GM23338 (cell line): ENCODE results near the gene CDY2B. TPM values are rescaled to one million over a fixed set of nuclear protein-coding genes. Genes with fewer than 3 reads are reported as not detected.
"Not testable (repeated sequence)": the region's sequence is repeated elsewhere in the genome, so short reads cannot be mapped to it uniquely, and the experiment has no call there.

Experiments used
- ATAC-seq: fragments of 200-7000 bp; cut with Tn5 transposase; 3 replicates; pipeline ENCODE4 v1.9.1; 2020
- DNase-seq: peaks from one replicate; pipeline ENCODE4 v3.0.0-alpha.2; 2015; ENCODE audit warnings: low spot score
- H2AFZ ChIP-seq: fragments of 200-600 bp; sonication (generic); 2 replicates; pipeline ENCODE4 v1.8.0; 2016; ENCODE audit warnings: antibody characterized with exemption, mild to moderate bottlenecking, moderate library complexity
- H3F3A ChIP-seq: fragments of 200-600 bp; sonication (generic); replicated peaks from 2 replicates; pipeline ENCODE4 v1.8.0; 2017; ENCODE audit warnings: antibody characterized with exemption, mixed run types, low read depth
- H3K27ac ChIP-seq: fragments of 200-600 bp; sonication (generic); 2 replicates; pipeline ENCODE4 v1.6.1; 2016; ENCODE audit warnings: low read depth
- H3K27me3 ChIP-seq: fragments of 200-600 bp; sonication (generic); 2 replicates; pipeline ENCODE4 v1.8.0; 2016; ENCODE audit warnings: mild to moderate bottlenecking, mixed run types, moderate library complexity; ENCODE audit not compliant: insufficient read depth
- H3K36me3 ChIP-seq: fragments of 200-600 bp; sonication (generic); 2 replicates; pipeline ENCODE4 v1.8.0; 2016; ENCODE audit warnings: mild to moderate bottlenecking; ENCODE audit not compliant: insufficient read depth
- H3K4me1 ChIP-seq: fragments of 200-600 bp; sonication (generic); 2 replicates; pipeline ENCODE4 v1.8.0; 2016; ENCODE audit warnings: mild to moderate bottlenecking, moderate library complexity; ENCODE audit not compliant: insufficient read depth
- H3K4me2 ChIP-seq: fragments of 200-600 bp; sonication (generic); 2 replicates; pipeline ENCODE4 v1.7.1; 2017; ENCODE audit warnings: mixed run types
- H3K4me3 ChIP-seq: fragments of 200-600 bp; sonication (generic); 2 replicates; pipeline ENCODE4 v1.6.1; 2016; ENCODE audit warnings: mixed run types
- H3K79me2 ChIP-seq: fragments of 200-600 bp; sonication (generic); replicated peaks from 2 replicates; pipeline ENCODE4 v1.8.0; 2017; ENCODE audit warnings: mild to moderate bottlenecking; ENCODE audit not compliant: insufficient read depth
- H3K9me2 ChIP-seq: fragments of 200-600 bp; sonication (generic); 2 replicates; pipeline ENCODE4 v1.8.0; 2017; ENCODE audit not compliant: insufficient read depth
- H4K20me1 ChIP-seq: fragments of 200-600 bp; sonication (generic); replicated peaks from 2 replicates; pipeline ENCODE4 v1.8.0; 2017; ENCODE audit warnings: mild to moderate bottlenecking; ENCODE audit not compliant: insufficient read depth
- H3K27ac Mint-ChIP-seq: 2 replicates; pipeline ENCODE4 v1.8.0; 2020; ENCODE audit warnings: inconsistent platforms, mild to moderate bottlenecking, moderate library complexity, mixed read lengths
- H3K27me3 Mint-ChIP-seq: 3 replicates; pipeline ENCODE4 v1.8.0; 2022; ENCODE audit warnings: low read depth, mild to moderate bottlenecking, moderate library complexity, mixed read lengths, inconsistent platforms; ENCODE audit not compliant: insufficient read depth, poor library complexity
- H3K36me3 Mint-ChIP-seq: 3 replicates; pipeline ENCODE4 v1.8.0; 2021; ENCODE audit warnings: low read depth, mild to moderate bottlenecking, inconsistent platforms, moderate library complexity, mixed read lengths
- H3K4me1 Mint-ChIP-seq: 3 replicates; pipeline ENCODE4 v1.8.0; 2020; ENCODE audit warnings: mild to moderate bottlenecking, inconsistent platforms, mixed read lengths
- H3K4me3 Mint-ChIP-seq: 3 replicates; pipeline ENCODE4 v1.8.0; 2021; ENCODE audit warnings: moderate library complexity, mild to moderate bottlenecking, inconsistent platforms, mixed read lengths
- H3K9me3 Mint-ChIP-seq: 3 replicates; pipeline ENCODE4 v1.8.0; 2020; ENCODE audit warnings: moderate library complexity, mild to moderate bottlenecking, inconsistent platforms, mixed read lengths
- long read RNA-seq: library from polyadenylated mRNA; unstranded; transcript quantifications from one replicate; pipeline ENCODE4 v2.0.0, GENCODE V29; 2020; ENCODE audit not compliant: unreplicated experiment
- polyA plus RNA-seq: library from polyadenylated mRNA; unstranded; fragments of >200 nt; fragmentation: Nextera tagmentation; extraction: Ambion mirVana; gene quantifications from 2 replicates; pipeline ENCODE4 v1.2.1, GENCODE V29; 2016
- total RNA-seq: library from RNA; depleted of rRNA; stranded (reverse); fragments of >200 nt; shearing (Covaris generic); gene quantifications from 2 replicates; pipeline ENCODE4 v1.2.3, GENCODE V29; 2014; rRNA removed

CDY2B gene
- total RNA-seq (not detected in 2 replicates), polyA plus RNA-seq (not detected in 2 replicates)
- long read RNA-seq: 0 reads

- H3K4me3 Mint-ChIP-seq, H3K4me1 Mint-ChIP-seq, H3K27me3 ChIP-seq, H2AFZ ChIP-seq, H3K36me3 ChIP-seq, H3K36me3 Mint-ChIP-seq, H3K4me2 ChIP-seq, H3K79me2 ChIP-seq, H3K27ac Mint-ChIP-seq, H3F3A ChIP-seq, H3K9me2 ChIP-seq, DNase-seq, ATAC-seq, H3K4me3 ChIP-seq, H3K27me3 Mint-ChIP-seq, H3K4me1 ChIP-seq, H4K20me1 ChIP-seq, H3K9me3 Mint-ChIP-seq, H3K27ac ChIP-seq: not testable (repeated sequence)
Observed at GRCh38 chrY:17880120-17880519, at the start of gene CDY2B. Gene CDY2B (minus strand): TSS chrY:17880220. CDS start chrY:17879892, 328 bp downstream.

GRCh38 chrY:17908009-17908408, 28.0 kb upstream of the CDY2B start:
- not testable (repeated sequence) for H2AFZ ChIP-seq, H3K79me2 ChIP-seq, H3K27me3 Mint-ChIP-seq, H3K27ac Mint-ChIP-seq, H3K36me3 ChIP-seq, H3K4me1 Mint-ChIP-seq, H3F3A ChIP-seq, H3K4me3 ChIP-seq, H3K4me1 ChIP-seq, ATAC-seq, H3K9me3 Mint-ChIP-seq, H3K4me2 ChIP-seq, H3K27ac ChIP-seq, H3K4me3 Mint-ChIP-seq, H3K9me2 ChIP-seq, H4K20me1 ChIP-seq, H3K27me3 ChIP-seq, H3K36me3 Mint-ChIP-seq, DNase-seq

- not testable (repeated sequence) for H3K4me1 ChIP-seq, H4K20me1 ChIP-seq, H3K36me3 Mint-ChIP-seq, H3K9me2 ChIP-seq, H3K9me3 Mint-ChIP-seq, H3K27me3 Mint-ChIP-seq, H3F3A ChIP-seq, H3K36me3 ChIP-seq, H3K27ac ChIP-seq, H3K4me3 Mint-ChIP-seq, H3K27me3 ChIP-seq, H2AFZ ChIP-seq, H3K27ac Mint-ChIP-seq, DNase-seq, ATAC-seq, H3K79me2 ChIP-seq, H3K4me3 ChIP-seq, H3K4me1 Mint-ChIP-seq, H3K4me2 ChIP-seq
Observed at GRCh38 chrY:17907351-17907750, 27.3 kb upstream of the CDY2B start.

GRCh38 chrY:17881697-17882096, 1.7 kb upstream of the CDY2B start:
- H3F3A ChIP-seq, H3K4me2 ChIP-seq, H2AFZ ChIP-seq, H3K9me3 Mint-ChIP-seq, H3K36me3 Mint-ChIP-seq, H4K20me1 ChIP-seq, H3K4me3 Mint-ChIP-seq, H3K4me1 ChIP-seq, H3K4me1 Mint-ChIP-seq, H3K4me3 ChIP-seq, H3K27me3 Mint-ChIP-seq, ATAC-seq, H3K27ac ChIP-seq, H3K27me3 ChIP-seq, H3K27ac Mint-ChIP-seq, DNase-seq, H3K36me3 ChIP-seq, H3K9me2 ChIP-seq, H3K79me2 ChIP-seq: not testable (repeated sequence)

- not testable (repeated sequence) for H3K27ac Mint-ChIP-seq, H3K4me3 ChIP-seq, H3K36me3 Mint-ChIP-seq
Observed at GRCh38 chrY:17876767-17877166, 3.3 kb downstream of the CDY2B start.

GRCh38 chrY:17875401-17875800, 4.6 kb downstream of the CDY2B start:
- not testable (repeated sequence) for H3K27me3 ChIP-seq, H3K4me2 ChIP-seq, H3F3A ChIP-seq, ATAC-seq, H3K36me3 Mint-ChIP-seq, DNase-seq, H3K79me2 ChIP-seq, H3K9me2 ChIP-seq, H3K36me3 ChIP-seq, H3K27ac Mint-ChIP-seq, H3K27me3 Mint-ChIP-seq, H4K20me1 ChIP-seq, H2AFZ ChIP-seq, H3K27ac ChIP-seq, H3K4me3 Mint-ChIP-seq, H3K9me3 Mint-ChIP-seq, H3K4me3 ChIP-seq, H3K4me1 Mint-ChIP-seq, H3K4me1 ChIP-seq

More at GRCh38 chrY:17876767-17877166, 3.3 kb downstream of the CDY2B start:
- ATAC-seq, H3K4me1 ChIP-seq, H3K27me3 Mint-ChIP-seq, H3K9me3 Mint-ChIP-seq, H3K27me3 ChIP-seq, H3K79me2 ChIP-seq, H3K4me2 ChIP-seq, H4K20me1 ChIP-seq, H2AFZ ChIP-seq, H3F3A ChIP-seq, H3K27ac ChIP-seq, H3K9me2 ChIP-seq, H3K4me1 Mint-ChIP-seq, H3K36me3 ChIP-seq, H3K4me3 Mint-ChIP-seq, DNase-seq: not testable (repeated sequence)
